Stimulated activated CD4-positive, alpha-beta T cell treated with anti-CD3 and anti-CD28 coated beads, Interleukin-15, amount 100 ng/mL, for 1 hour (primary cell): ENCODE results near the gene CCDC174.
A peak's percentile ranks its signal among the peaks of the same experiment; 100 is the strongest.

Experiments
- DNase-seq, 2 donors: peaks; one replicate each; pipeline ENCODE4 v3.0.0-alpha.2; 2020; ENCODE audit warnings: low read depth in 1 of 2, low spot score in 1 of 2

The CCDC174 gene

GRCh38 chr3:14625443-14625842 is 26.1 kb upstream of the CCDC174 start:
- DNase-seq, result no peak

GRCh38 chr3:14627815-14628214 is 23.7 kb upstream of the CCDC174 start:
- no peak for DNase-seq

- DNase-seq, result no peak
These were observed 23.2 kb upstream of the CCDC174 start for GRCh38 chr3:14628406-14628805.

- no peak for DNase-seq
These were observed 21.0 kb upstream of the CCDC174 start for GRCh38 chr3:14630404-14631100.

- no peak for DNase-seq
These were observed 20.5 kb upstream of the CCDC174 start for GRCh38 chr3:14631101-14631497.

- no peak for DNase-seq
These were observed 19.7 kb upstream of the CCDC174 start for GRCh38 chr3:14631687-14632441.

GRCh38 chr3:14632442-14632930 is 19.1 kb upstream of the CCDC174 start:
- DNase-seq, result no peak

- no peak for DNase-seq
These were observed 18.1 kb upstream of the CCDC174 start for GRCh38 chr3:14633417-14633816.

- peak; percentile 24 to 40 for DNase-seq
These were observed 17.6 kb upstream of the CCDC174 start for GRCh38 chr3:14633819-14634424.

- no peak for DNase-seq
These were observed 16.7 kb upstream of the CCDC174 start for GRCh38 chr3:14634763-14635400.

GRCh38 chr3:14636496-14637087 is 15.0 kb upstream of the CCDC174 start:
- DNase-seq, result no peak

GRCh38 chr3:14640157-14640562 is 11.4 kb upstream of the CCDC174 start:
- DNase-seq, result no peak

GRCh38 chr3:14640734-14641133 is 10.8 kb upstream of the CCDC174 start:
- DNase-seq, result no peak

GRCh38 chr3:14641346-14641745 is 10.2 kb upstream of the CCDC174 start:
- DNase-seq, result no peak

- DNase-seq, result no peak
These were observed 6.1 kb upstream of the CCDC174 start for GRCh38 chr3:14645453-14645852.

GRCh38 chr3:14646131-14646573 is 5.4 kb upstream of the CCDC174 start:
- DNase-seq, result no peak

- no peak for DNase-seq
These were observed 4.8 kb upstream of the CCDC174 start for GRCh38 chr3:14646589-14647413.

- no peak for DNase-seq
These were observed 3.3 kb upstream of the CCDC174 start for GRCh38 chr3:14647976-14648955.

GRCh38 chr3:14649466-14649865 is 2.1 kb upstream of the CCDC174 start:
- DNase-seq, result no peak
